ENCODE measurements around the gene TMEM212.

TMEM212 gene

GRCh38 chr3:171840811-171841619 is 2.1 kb upstream of the TMEM212 start:
- DNase-seq (ENCODE audit: extremely low read depth, low read depth): no peak
- TF ChIP-seq CTCF (IDR thresholded peaks at IDR 0.05; ENCODE audit: low read depth, low read length): no peak

- TF ChIP-seq CTCF (IDR thresholded peaks at IDR 0.05; ENCODE audit: low read depth, low read length): no peak
- DNase-seq (ENCODE audit: extremely low read depth, low read depth): no peak
Observed at GRCh38 chr3:171841620-171842000, 1.5 kb upstream of the TMEM212 start.

GRCh38 chr3:171844873-171845272 is 1.7 kb downstream of the TMEM212 start:
- DNase-seq (ENCODE audit: extremely low read depth, low read depth): no peak
- no peak for TF ChIP-seq CTCF (IDR thresholded peaks at IDR 0.05; ENCODE audit: low read depth, low read length)

GRCh38 chr3:171845481-171846284 is 2.5 kb downstream of the TMEM212 start:
- DNase-seq (ENCODE audit: extremely low read depth, low read depth): no peak
- TF ChIP-seq CTCF (IDR thresholded peaks at IDR 0.05; ENCODE audit: low read depth, low read length): no peak

DNA sequence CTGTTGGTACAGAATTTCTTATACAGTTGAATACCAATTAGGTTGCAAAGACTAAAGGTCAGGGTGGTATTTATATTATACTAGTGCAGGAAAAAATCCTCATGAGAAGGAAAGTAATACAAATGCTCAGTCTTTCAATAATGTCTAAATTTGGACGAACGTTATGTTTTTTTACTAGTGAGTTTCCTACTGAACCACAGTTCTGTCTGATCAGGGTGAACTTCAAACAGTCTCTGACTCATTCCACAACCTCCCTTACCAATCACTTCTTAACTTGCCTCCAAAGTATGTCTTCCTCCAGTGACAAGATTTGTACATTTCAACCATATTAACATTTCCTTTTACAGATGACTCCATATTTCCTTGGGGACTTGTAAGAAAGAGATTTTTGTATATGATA is 3.4 kb downstream of the TMEM212 start:
- TF ChIP-seq CTCF (IDR thresholded peaks at IDR 0.05; ENCODE audit: low read depth, low read length): no peak
- DNase-seq (ENCODE audit: extremely low read depth, low read depth): no peak

- TF ChIP-seq CTCF (IDR thresholded peaks at IDR 0.05; ENCODE audit: low read depth, low read length): no peak
- DNase-seq (ENCODE audit: extremely low read depth, low read depth): no peak
Observed at GRCh38 chr3:171847133-171847532, 4.0 kb downstream of the TMEM212 start.
